Activated naive CD4-positive, alpha-beta T cell (primary cell): ENCODE data around the gene EPHB1.
"Not testable (repeated sequence)": the region's sequence is repeated elsewhere in the genome, so short reads cannot be mapped to it uniquely, and the experiment has no call there.

ENCODE experiments used
- DNase-seq, 4 experiments: peaks; one replicate each; lab custom pipeline; 2025; lab: John Stamatoyannopoulos, UW

The EPHB1 gene

GRCh38 chr3:134955874-134956273 is 160.8 kb downstream of the EPHB1 start:
- no peak for DNase-seq

GRCh38 chr3:134956395-134956794 is 161.3 kb downstream of the EPHB1 start:
- DNase-seq: no peak

GRCh38 chr3:134956844-134957243 is 161.8 kb downstream of the EPHB1 start:
- DNase-seq: no peak

GRCh38 chr3:134959516-134959915 is 164.5 kb downstream of the EPHB1 start:
- DNase-seq: no peak

GRCh38 chr3:134964226-134964625 is 169.2 kb downstream of the EPHB1 start:
- no peak for DNase-seq

- no peak for DNase-seq
These were observed 170.9 kb downstream of the EPHB1 start for GRCh38 chr3:134965865-134966481.

GRCh38 chr3:134970895-134971294 is 175.8 kb downstream of the EPHB1 start:
- no peak for DNase-seq

GRCh38 chr3:134971306-134971705 is 176.2 kb downstream of the EPHB1 start:
- no peak for DNase-seq

- not testable (repeated sequence) for DNase-seq
These were observed 176.8 kb downstream of the EPHB1 start for GRCh38 chr3:134971907-134972306.

GRCh38 chr3:134972836-134973455 is 177.9 kb downstream of the EPHB1 start:
- no peak for DNase-seq

- no peak for DNase-seq
These were observed 179.6 kb downstream of the EPHB1 start for GRCh38 chr3:134974624-134975023.

GRCh38 chr3:134976948-134977347 is 181.9 kb downstream of the EPHB1 start:
- DNase-seq: no peak

- no peak for DNase-seq
These were observed 183.6 kb downstream of the EPHB1 start for GRCh38 chr3:134978658-134979057.

GRCh38 chr3:134985864-134986715 is 191.0 kb downstream of the EPHB1 start:
- no peak for DNase-seq

- no peak for DNase-seq
These were observed 193.6 kb downstream of the EPHB1 start for GRCh38 chr3:134988666-134989065.

- DNase-seq: no peak
These were observed 195.9 kb downstream of the EPHB1 start for GRCh38 chr3:134991003-134991402.

GRCh38 chr3:134991472-134992010 is 196.5 kb downstream of the EPHB1 start:
- no peak for DNase-seq

GRCh38 chr3:134992180-134992579 is 197.1 kb downstream of the EPHB1 start:
- DNase-seq: no peak

GRCh38 chr3:134992586-134992985 is 197.5 kb downstream of the EPHB1 start:
- DNase-seq: no peak

- no peak for DNase-seq
These were observed 198.0 kb downstream of the EPHB1 start for GRCh38 chr3:134993011-134993410.

GRCh38 chr3:134998158-134998557 is 203.1 kb downstream of the EPHB1 start:
- DNase-seq: no peak

- DNase-seq: no peak
These were observed 203.8 kb downstream of the EPHB1 start for GRCh38 chr3:134998855-134999254.

- no peak for DNase-seq
These were observed 205.4 kb downstream of the EPHB1 start for GRCh38 chr3:135000465-135000864.
